Measurements from ENCODE around the gene FHIT.

- TF ChIP-seq TAF1 (IDR thresholded peaks at IDR 0.05; ENCODE audit: borderline replicate concordance, insufficient read depth, low read length) (no peak), POLR2AphosphoS5 (IDR thresholded peaks at IDR 0.05; ENCODE audit: low read depth, low read length) (no peak)
These were observed 1165.6 kb downstream of the FHIT start for GRCh38 chr3:60085649-60086048.
